Esophagus squamous epithelium (tissue), 4 donors: ENCODE measurements around the gene ATXN2L.

ENCODE experiments used
- CTCF ChIP-seq, 6 experiments: fragments of 450-650 bp in 4 of 6; fragments of 200-600 bp in 2 of 6; sonication (generic) in 2 of 6; IDR thresholded peaks; one replicate each; pipeline ENCODE4 v1.5.1; 2016 to 2019; ENCODE audit warnings: antibody characterized with exemption in 6 of 6, mild to moderate bottlenecking in 4 of 6, moderate library complexity in 4 of 6
- POLR2A ChIP-seq, 4 donors: fragments of 450-650 bp; IDR thresholded peaks; one replicate each; pipeline ENCODE4 v1.6.1; 2017; ENCODE audit warnings: antibody characterized with exemption in 4 of 4, mild to moderate bottlenecking in 4 of 4, moderate library complexity in 3 of 4

DNA sequence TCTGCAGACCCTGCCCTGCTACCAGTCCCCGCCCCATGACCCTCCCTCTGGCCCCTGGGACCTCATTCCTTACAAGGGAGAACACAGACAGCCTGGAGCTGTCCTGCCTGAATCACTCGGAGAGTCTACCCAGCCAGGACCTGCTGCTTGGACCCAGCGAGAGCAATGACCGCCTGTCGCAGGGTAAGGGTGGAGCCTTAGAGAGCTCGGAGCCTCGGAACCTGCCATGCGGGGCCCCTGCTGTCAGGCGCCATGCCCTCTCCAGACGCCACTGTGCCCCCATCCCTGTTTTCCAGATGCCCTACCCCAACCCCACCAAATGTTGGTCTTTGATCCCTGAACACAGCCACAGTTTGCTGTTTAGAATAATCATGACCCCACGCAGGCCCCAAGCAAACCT is 46.4 kb downstream of the ATXN2L start:
- TF ChIP-seq CTCF (IDR thresholded peaks at IDR 0.05) = no peak
- no peak for TF ChIP-seq POLR2A (IDR thresholded peaks at IDR 0.05)
